GM19463 (cell line): Measurements from ENCODE around the gene NPDC1.
A peak's percentile ranks its signal among the peaks of the same experiment; 100 is the strongest.

Source experiments
- ATAC-seq: cut with Tn5 transposase; IDR thresholded peaks from one replicate; pipeline ENCODE4 v1.9.1; 2021; ENCODE audit warnings: mild to moderate bottlenecking, moderate library complexity; ENCODE audit not compliant: unreplicated experiment

The NPDC1 gene

GRCh38 chr9:137046088-137046787, at the start of gene NPDC1:
NPDC1 (minus strand) TSS chr9:137046177; CDS start chr9:137045989, 188 bp downstream.
- ATAC-seq: peak; percentile 41

- no peak for ATAC-seq
Measured at GRCh38 chr9:137089232-137089947, 43.4 kb upstream of the NPDC1 start.

- ATAC-seq: no peak
Measured at GRCh38 chr9:137088121-137088520, 42.1 kb upstream of the NPDC1 start.

GRCh38 chr9:137087409-137087925, 41.5 kb upstream of the NPDC1 start:
- ATAC-seq: no peak

- ATAC-seq: peak; percentile 78
Measured at GRCh38 chr9:137086531-137087408, 40.8 kb upstream of the NPDC1 start, which contains the start of gene MAN1B1. MAN1B1 (plus strand) TSS chr9:137086985; CDS start chr9:137087000, 15 bp downstream.

- peak; percentile 1 for ATAC-seq
Measured at GRCh38 chr9:137085920-137086530, 40.0 kb upstream of the NPDC1 start.

GRCh38 chr9:137084526-137084925, 38.5 kb upstream of the NPDC1 start:
- no peak for ATAC-seq

- no peak for ATAC-seq
Measured at GRCh38 chr9:137083394-137084004, 37.5 kb upstream of the NPDC1 start.

- ATAC-seq: no peak
Measured at GRCh38 chr9:137082925-137083290, 36.9 kb upstream of the NPDC1 start.

- no peak for ATAC-seq
Measured at GRCh38 chr9:137082222-137082924, 36.4 kb upstream of the NPDC1 start.

- ATAC-seq: no peak
Measured at GRCh38 chr9:137080260-137081122, 34.5 kb upstream of the NPDC1 start.

- no peak for ATAC-seq
Measured at GRCh38 chr9:137079401-137079787, 33.4 kb upstream of the NPDC1 start.

GRCh38 chr9:137078701-137079400, 32.9 kb upstream of the NPDC1 start:
- ATAC-seq: no peak

GRCh38 chr9:137077758-137078693, 32.0 kb upstream of the NPDC1 start:
- peak; percentile 19 for ATAC-seq

GRCh38 chr9:137077010-137077747, 31.2 kb upstream of the NPDC1 start, which contains the start of gene UAP1L1:
UAP1L1 (plus strand) TSS chr9:137077517; CDS start chr9:137077533, 16 bp downstream.
- peak; percentile 50 for ATAC-seq

- ATAC-seq: no peak
Measured at GRCh38 chr9:137076636-137077009, 30.6 kb upstream of the NPDC1 start.
